AG09309 (cell line): ENCODE measurements around the gene MARCHF4.
"Not testable (repeated sequence)": the region's sequence is repeated elsewhere in the genome, so short reads cannot be mapped to it uniquely, and the experiment has no call there.

Experiments
- DNase-seq: peaks from one replicate; pipeline ENCODE4 v3.0.0-alpha.2; 2010; ENCODE audit warnings: low read depth
- H3K4me3 ChIP-seq: 2 replicates; pipeline ENCODE4 v1.5.1; 2011; ENCODE audit warnings: mild to moderate bottlenecking, low read depth, low read length, moderate library complexity; ENCODE audit not compliant: control insufficient read depth
- TF ChIP-seq, protein P1 (sequence below): IDR thresholded peaks from 2 replicates; pipeline ENCODE4 v1.5.1; 2011; ENCODE audit warnings: mild to moderate bottlenecking, low read depth, low read length, inconsistent platforms; ENCODE audit not compliant: insufficient read depth, control insufficient read depth; ENCODE audit errors: missing control alignments

MARCHF4 gene

GRCh38 chr2:216391401-216391800, 19.1 kb upstream of the MARCHF4 start:
- TF ChIP-seq, protein P1, sequence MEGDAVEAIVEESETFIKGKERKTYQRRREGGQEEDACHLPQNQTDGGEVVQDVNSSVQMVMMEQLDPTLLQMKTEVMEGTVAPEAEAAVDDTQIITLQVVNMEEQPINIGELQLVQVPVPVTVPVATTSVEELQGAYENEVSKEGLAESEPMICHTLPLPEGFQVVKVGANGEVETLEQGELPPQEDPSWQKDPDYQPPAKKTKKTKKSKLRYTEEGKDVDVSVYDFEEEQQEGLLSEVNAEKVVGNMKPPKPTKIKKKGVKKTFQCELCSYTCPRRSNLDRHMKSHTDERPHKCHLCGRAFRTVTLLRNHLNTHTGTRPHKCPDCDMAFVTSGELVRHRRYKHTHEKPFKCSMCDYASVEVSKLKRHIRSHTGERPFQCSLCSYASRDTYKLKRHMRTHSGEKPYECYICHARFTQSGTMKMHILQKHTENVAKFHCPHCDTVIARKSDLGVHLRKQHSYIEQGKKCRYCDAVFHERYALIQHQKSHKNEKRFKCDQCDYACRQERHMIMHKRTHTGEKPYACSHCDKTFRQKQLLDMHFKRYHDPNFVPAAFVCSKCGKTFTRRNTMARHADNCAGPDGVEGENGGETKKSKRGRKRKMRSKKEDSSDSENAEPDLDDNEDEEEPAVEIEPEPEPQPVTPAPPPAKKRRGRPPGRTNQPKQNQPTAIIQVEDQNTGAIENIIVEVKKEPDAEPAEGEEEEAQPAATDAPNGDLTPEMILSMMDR = no peak

DNA sequence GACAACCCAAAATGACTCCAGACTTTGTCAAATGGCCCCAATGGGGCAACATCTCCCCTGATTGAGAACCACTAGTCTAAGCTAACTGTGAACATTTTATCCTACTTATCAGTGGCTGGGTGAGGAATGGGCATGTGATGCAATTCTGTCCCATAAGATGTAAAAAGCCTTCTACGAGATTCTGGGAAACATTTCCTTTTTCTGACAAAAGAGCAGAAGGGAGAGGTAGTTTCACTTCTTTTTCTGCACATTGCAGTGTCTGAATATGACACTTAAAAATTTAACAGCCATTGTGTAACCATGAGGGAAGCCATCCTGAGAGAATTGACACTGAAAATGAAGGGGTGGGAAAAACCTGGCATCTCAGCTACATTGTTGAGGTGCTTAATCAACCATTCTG, 17.3 kb upstream of the MARCHF4 start:
- no peak for DNase-seq

More at GRCh38 chr2:216391401-216391800, 19.1 kb upstream of the MARCHF4 start:
- no peak overlapping the region for H3K4me3 ChIP-seq
- no peak for DNase-seq

GRCh38 chr2:216388046-216388884, 16.0 kb upstream of the MARCHF4 start:
- no peak overlapping the region for H3K4me3 ChIP-seq
- no peak for DNase-seq
- TF ChIP-seq, protein P1 = no peak

More for the DNA sequence above, 17.3 kb upstream of the MARCHF4 start:
- TF ChIP-seq, protein P1 = no peak
- no peak overlapping the region for H3K4me3 ChIP-seq

- TF ChIP-seq, protein P1 = no peak
- no peak overlapping the region for H3K4me3 ChIP-seq
- no peak for DNase-seq
Observed at GRCh38 chr2:216387262-216387661, 15.0 kb upstream of the MARCHF4 start.

- DNase-seq = no peak
- TF ChIP-seq, protein P1 = no peak
- no peak overlapping the region for H3K4me3 ChIP-seq
Observed at GRCh38 chr2:216385478-216385877, 13.2 kb upstream of the MARCHF4 start.

DNA sequence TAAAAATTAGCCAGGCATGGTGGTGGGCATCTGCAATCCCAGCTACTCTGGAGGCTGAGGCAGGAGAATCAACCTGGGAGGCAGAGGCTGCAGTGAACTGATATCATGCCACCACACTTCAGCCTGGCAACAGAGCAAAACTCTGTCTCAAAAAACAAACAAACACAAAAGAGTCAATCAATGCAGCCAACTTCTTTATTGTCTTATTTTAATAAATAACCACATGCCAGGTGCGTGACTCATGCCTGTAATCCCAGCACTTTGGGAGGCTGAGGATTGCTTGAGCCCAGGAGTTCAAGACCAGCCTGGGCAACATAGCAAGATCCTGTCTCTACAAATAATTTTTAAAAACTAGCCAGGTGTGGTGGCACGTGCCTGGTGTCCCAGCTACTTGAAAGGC, 12.1 kb upstream of the MARCHF4 start:
- H3K4me3 ChIP-seq, DNase-seq: not testable (repeated sequence)

GRCh38 chr2:216379977-216380376, 7.7 kb upstream of the MARCHF4 start:
- TF ChIP-seq, protein P1 = no peak
- no peak overlapping the region for H3K4me3 ChIP-seq
- no peak for DNase-seq
